G401 (cell line): ENCODE results near the gene NPFF. TPM values are rescaled to one million over a fixed set of nuclear protein-coding genes. Genes with fewer than 3 reads are reported as not detected.
A peak's percentile ranks its signal among the peaks of the same experiment; 100 is the strongest.
"Not testable (repeated sequence)": the region's sequence is repeated elsewhere in the genome, so short reads cannot be mapped to it uniquely, and the experiment has no call there.

Experiments
- DNase-seq: peaks from one replicate; pipeline ENCODE4 v3.0.0-alpha.2; 2015; ENCODE audit warnings: low spot score
- in situ Hi-C: cut with HindIII; loops from 2 replicates; pipeline ENCODE4 v1.10.0; 2016; ENCODE audit warnings: low sequenced_read_pairs, mixed read lengths
- total RNA-seq: library from RNA; depleted of rRNA; stranded (reverse); fragments of >200 nt; shearing (Covaris generic); gene quantifications from 2 replicates; pipeline ENCODE4 v1.2.3, GENCODE V29; 2014; rRNA removed

NPFF gene
- 10.7 TPM in 1 of 2 replicates, not detected in the other for total RNA-seq

- in situ Hi-C loops: no loop called here
Measured at GRCh38 chr12:53506881-53507602, at the start of gene NPFF. Gene NPFF, minus strand, starts transcription at chr12:53507484. Its CDS starts 10 bp downstream, at chr12:53507474.

GRCh38 chr12:53552361-53553327 lies 45.4 kb upstream of the NPFF start:
- in situ Hi-C loops: no loop called here
- DNase-seq: peak; percentile 87

More at GRCh38 chr12:53506881-53507602, at the start of gene NPFF:
- no peak for DNase-seq

- peak; percentile 80 for DNase-seq
- in situ Hi-C loops: no loop called here
Measured at GRCh38 chr12:53551889-53552291, 44.6 kb upstream of the NPFF start.

- DNase-seq: no peak
- in situ Hi-C loops: no loop called here
Measured at GRCh38 chr12:53550595-53550994, 43.3 kb upstream of the NPFF start.

GRCh38 chr12:53550131-53550530 lies 42.8 kb upstream of the NPFF start:
- in situ Hi-C loops, DNase-seq: not testable (repeated sequence)

- in situ Hi-C loops: not testable (repeated sequence)
Measured at GRCh38 chr12:53548354-53548753, 41.1 kb upstream of the NPFF start.

GRCh38 chr12:53543539-53543938 lies 36.3 kb upstream of the NPFF start:
- DNase-seq: peak; percentile 88
- in situ Hi-C loops: no loop called here

More at GRCh38 chr12:53548354-53548753, 41.1 kb upstream of the NPFF start:
- not testable (repeated sequence) for DNase-seq

GRCh38 chr12:53539526-53539925 lies 32.2 kb upstream of the NPFF start:
- in situ Hi-C loops: no loop called here

GRCh38 chr12:53538209-53538689 lies 31.0 kb upstream of the NPFF start:
- peak; percentile 81 for DNase-seq

More at GRCh38 chr12:53539526-53539925, 32.2 kb upstream of the NPFF start:
- no peak for DNase-seq

GRCh38 chr12:53536962-53537361 lies 29.7 kb upstream of the NPFF start:
- in situ Hi-C loops: no loop called here
- no peak for DNase-seq

More at GRCh38 chr12:53538209-53538689, 31.0 kb upstream of the NPFF start:
- in situ Hi-C loops: no loop called here

- in situ Hi-C loops: no loop called here
- no peak for DNase-seq
Measured at GRCh38 chr12:53533471-53533870, 26.2 kb upstream of the NPFF start.

GRCh38 chr12:53532524-53533445 lies 25.5 kb upstream of the NPFF start:
- in situ Hi-C loops: no loop called here

GRCh38 chr12:53532021-53532420 lies 24.7 kb upstream of the NPFF start:
- in situ Hi-C loops: no loop called here

More at GRCh38 chr12:53532524-53533445, 25.5 kb upstream of the NPFF start:
- DNase-seq: peak; percentile 68

GRCh38 chr12:53530920-53531319 lies 23.6 kb upstream of the NPFF start:
- DNase-seq: no peak
- in situ Hi-C loops: no loop called here

More at GRCh38 chr12:53532021-53532420, 24.7 kb upstream of the NPFF start:
- peak; percentile 99 for DNase-seq

- DNase-seq: peak; percentile 98
- in situ Hi-C loops: no loop called here
Measured at GRCh38 chr12:53530061-53530460, 22.8 kb upstream of the NPFF start.

- DNase-seq: no peak
- in situ Hi-C loops: no loop called here
Measured at GRCh38 chr12:53524476-53524875, 17.2 kb upstream of the NPFF start.

GRCh38 chr12:53523131-53523530 lies 15.8 kb upstream of the NPFF start:
- in situ Hi-C loops: no loop called here
- DNase-seq: no peak

GRCh38 chr12:53518381-53518780 lies 11.1 kb upstream of the NPFF start:
- no peak for DNase-seq
- in situ Hi-C loops: no loop called here
